ENCODE measurements around the gene FGF14.
"Not testable (repeated sequence)": the region's sequence is repeated elsewhere in the genome, so short reads cannot be mapped to it uniquely, and the experiment has no call there.

FGF14 gene

GRCh38 chr13:102136735-102137296 is 265.0 kb downstream of the FGF14 start:
- DNase-seq (ENCODE audit: low read depth in 2 of 2): no peak

GRCh38 chr13:102132777-102133295 is 269.0 kb downstream of the FGF14 start:
- no peak for DNase-seq (ENCODE audit: low read depth in 2 of 2)

GRCh38 chr13:102131246-102131645 is 270.6 kb downstream of the FGF14 start:
- no peak for DNase-seq (ENCODE audit: low read depth in 2 of 2)

- no peak for DNase-seq (ENCODE audit: low read depth in 2 of 2)
These were observed 273.5 kb downstream of the FGF14 start for GRCh38 chr13:102128216-102128810.

- DNase-seq (ENCODE audit: low read depth in 2 of 2): no peak
These were observed 274.7 kb downstream of the FGF14 start for GRCh38 chr13:102127153-102127552.

GRCh38 chr13:102122147-102122546 is 279.7 kb downstream of the FGF14 start:
- no peak for DNase-seq (ENCODE audit: low read depth in 2 of 2)

- DNase-seq (ENCODE audit: low read depth in 2 of 2): no peak
These were observed 284.5 kb downstream of the FGF14 start for GRCh38 chr13:102117175-102117831.

GRCh38 chr13:102103469-102103868 is 298.4 kb downstream of the FGF14 start:
- no peak for DNase-seq (ENCODE audit: low read depth in 2 of 2)

- DNase-seq (ENCODE audit: low read depth in 2 of 2): no peak
These were observed 301.6 kb downstream of the FGF14 start for GRCh38 chr13:102100234-102100633.

GRCh38 chr13:102097708-102098107 is 304.1 kb downstream of the FGF14 start:
- DNase-seq (ENCODE audit: low read depth in 2 of 2): no peak

GRCh38 chr13:102093288-102093687 is 308.6 kb downstream of the FGF14 start:
- not testable (repeated sequence) for DNase-seq (ENCODE audit: low read depth in 2 of 2)

- DNase-seq (ENCODE audit: low read depth in 2 of 2): no peak
These were observed 310.6 kb downstream of the FGF14 start for GRCh38 chr13:102091231-102091630.

GRCh38 chr13:102090532-102090931 is 311.3 kb downstream of the FGF14 start:
- no peak for DNase-seq (ENCODE audit: low read depth in 2 of 2)

GRCh38 chr13:102089722-102090121 is 312.1 kb downstream of the FGF14 start:
- no peak for DNase-seq (ENCODE audit: low read depth in 2 of 2)

- no peak for DNase-seq (ENCODE audit: low read depth in 2 of 2)
These were observed 312.7 kb downstream of the FGF14 start for GRCh38 chr13:102089177-102089576.

- no peak for DNase-seq (ENCODE audit: low read depth in 2 of 2)
These were observed 328.6 kb downstream of the FGF14 start for GRCh38 chr13:102073251-102073650.

- DNase-seq (ENCODE audit: low read depth in 2 of 2): no peak
These were observed 330.1 kb downstream of the FGF14 start for GRCh38 chr13:102071711-102072110.

- DNase-seq (ENCODE audit: low read depth in 2 of 2): not testable (repeated sequence)
These were observed 333.5 kb downstream of the FGF14 start for GRCh38 chr13:102068323-102068722.

- DNase-seq (ENCODE audit: low read depth in 2 of 2): no peak
These were observed 346.6 kb downstream of the FGF14 start for GRCh38 chr13:102055090-102055779.

- no peak for DNase-seq (ENCODE audit: low read depth in 2 of 2)
These were observed 352.0 kb downstream of the FGF14 start for GRCh38 chr13:102049853-102050252.

GRCh38 chr13:102045731-102046130 is 356.1 kb downstream of the FGF14 start:
- DNase-seq (ENCODE audit: low read depth in 2 of 2): no peak

- DNase-seq (ENCODE audit: low read depth in 2 of 2): no peak
These were observed 359.1 kb downstream of the FGF14 start for GRCh38 chr13:102042746-102043145.

GRCh38 chr13:102041544-102041943 is 360.3 kb downstream of the FGF14 start:
- no peak for DNase-seq (ENCODE audit: low read depth in 2 of 2)
